Left renal pelvis (tissue), 4 donors: Measurements from ENCODE around the gene PARP9. TPM values are rescaled to one million over a fixed set of nuclear protein-coding genes. Genes with fewer than 3 reads are reported as not detected.
"Not testable (repeated sequence)": the region's sequence is repeated elsewhere in the genome, so short reads cannot be mapped to it uniquely, and the experiment has no call there.

Experiments used
- DNase-seq, 4 donors: peaks; one replicate each; pipeline ENCODE4 v3.0.0-alpha.2; 2013; ENCODE audit warnings: low read depth in 4 of 4, low spot score in 3 of 4
- polyA plus RNA-seq, 4 donors: library from polyadenylated mRNA; unstranded; fragments of 120-200 nt; gene quantifications; one replicate each; pipeline ENCODE4 v1.2.1, GENCODE V29; 2013; ENCODE audit not compliant: insufficient read length in 4 of 4

The PARP9 gene
- polyA plus RNA-seq, 4 donors = 13.3 to 17.0 (median 15.5) TPM

DNA sequence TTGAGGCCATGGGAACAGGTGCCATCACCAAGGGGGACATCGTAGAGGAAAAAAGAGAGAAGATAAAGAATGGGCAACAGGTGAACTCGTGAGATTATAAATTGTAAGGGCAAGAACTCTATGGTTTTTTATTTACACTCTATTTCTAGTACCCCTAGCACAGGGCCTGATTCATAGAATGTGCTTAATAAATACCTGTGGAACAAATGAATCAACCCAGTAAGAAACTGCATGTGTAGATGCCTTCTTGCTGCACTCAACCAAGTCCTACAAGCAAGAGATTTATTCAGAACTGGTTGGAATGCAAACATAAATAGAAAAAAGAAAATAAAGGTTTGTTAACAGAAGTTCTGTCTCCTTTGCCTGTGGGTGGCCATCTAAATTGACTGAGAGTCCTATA, 30.6 kb downstream of the PARP9 start:
- DNase-seq = no peak

DNA sequence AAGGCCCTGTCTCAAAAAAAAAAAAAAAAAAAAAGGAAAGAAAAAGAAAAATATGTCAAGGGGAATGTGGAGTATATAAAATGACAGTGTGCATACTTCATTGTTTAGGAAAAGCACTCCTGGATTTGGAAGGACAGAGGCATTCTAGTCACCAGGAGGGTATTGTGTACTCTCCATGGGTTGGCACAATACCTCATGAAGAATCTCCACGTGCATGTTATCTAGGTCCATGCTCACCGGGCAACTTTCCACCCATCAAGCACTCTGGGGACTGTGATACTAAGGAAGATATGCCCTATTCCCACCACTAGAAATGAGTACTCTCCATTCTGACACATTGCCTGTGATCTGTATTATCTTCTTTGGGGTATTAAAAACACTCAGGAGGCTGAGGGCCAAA, 33.9 kb downstream of the PARP9 start:
- DNase-seq = no peak

DNA sequence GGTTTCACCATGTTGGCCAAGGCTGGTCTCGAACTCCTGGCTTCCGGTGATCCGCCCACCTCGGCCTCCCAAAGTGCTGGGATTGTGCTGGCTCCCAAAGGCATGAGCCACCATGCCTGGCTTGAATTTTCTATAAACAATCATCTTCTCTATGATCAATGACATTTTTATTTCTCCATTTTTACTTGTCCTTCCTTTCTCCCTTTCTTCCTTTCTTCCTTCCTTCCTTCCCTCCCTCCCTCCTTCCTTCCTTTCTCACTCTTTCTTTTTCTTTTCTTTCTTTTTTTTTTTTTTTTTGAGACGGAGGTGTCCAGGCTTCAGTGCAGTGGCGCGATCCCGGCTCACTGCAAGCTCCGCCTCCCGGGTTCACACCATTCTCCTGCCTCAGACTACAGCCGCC, 40.8 kb downstream of the PARP9 start:
- DNase-seq = no peak

DNA sequence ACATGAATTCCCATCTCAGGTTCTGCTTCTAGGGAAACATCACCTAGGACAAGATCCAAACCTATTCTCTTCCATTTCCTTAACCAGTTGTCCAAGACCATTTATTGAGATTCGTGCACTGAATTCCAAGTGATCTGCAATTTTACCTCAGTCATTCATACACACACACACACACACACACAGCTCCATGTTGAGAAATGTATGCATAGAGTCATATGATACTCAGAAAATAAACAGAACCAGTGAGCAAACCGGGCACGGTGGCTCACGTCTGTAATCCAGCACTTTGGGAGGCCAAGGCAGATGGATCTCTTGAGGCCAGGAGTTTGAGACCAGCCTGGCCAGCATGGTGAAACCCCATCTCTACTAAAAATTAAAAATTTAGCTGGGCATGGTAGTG, 43.2 kb downstream of the PARP9 start:
- DNase-seq = no peak

DNA sequence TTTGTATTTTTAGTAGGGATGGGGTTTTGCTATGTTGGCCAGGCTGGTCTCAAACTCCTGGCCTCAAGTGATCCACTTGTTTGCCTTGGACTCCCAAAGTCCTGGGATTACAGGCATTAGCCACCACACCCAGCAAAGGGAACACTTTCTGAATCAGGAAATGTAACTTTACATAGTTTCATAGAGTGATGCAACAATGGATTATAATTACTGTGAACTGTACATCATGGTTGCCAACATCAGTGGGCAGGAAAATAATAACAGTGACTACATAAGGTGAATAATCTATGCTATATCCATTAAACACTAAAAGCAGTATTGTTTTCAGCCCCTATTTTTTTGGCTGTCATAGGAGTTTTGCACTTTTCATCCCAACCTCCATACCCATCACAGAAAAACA, 44.4 kb downstream of the PARP9 start:
- no peak for DNase-seq

DNA sequence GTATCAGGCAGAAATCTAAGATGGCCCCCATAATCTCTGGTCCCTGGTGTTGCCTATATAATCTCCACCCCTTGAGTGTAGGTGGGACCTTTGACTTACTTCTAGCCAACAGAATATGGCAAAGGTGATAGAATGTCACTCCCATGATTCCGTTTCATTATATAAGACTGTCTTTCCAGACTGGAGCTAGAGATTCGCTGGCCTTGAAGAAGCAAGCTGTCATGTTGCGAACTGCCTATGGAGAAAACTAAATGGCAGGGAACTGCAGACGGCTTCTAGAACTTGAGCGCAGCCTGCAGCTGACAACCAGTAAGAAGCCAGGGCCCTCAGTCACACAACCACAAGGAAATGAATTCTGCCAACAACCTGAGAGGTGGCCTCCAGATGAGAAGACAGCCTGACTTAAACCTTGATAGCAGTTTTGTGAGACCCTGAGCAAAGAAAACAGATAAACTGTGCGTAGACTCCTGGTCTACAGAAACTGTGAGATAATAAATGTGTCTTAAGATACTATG, 47.2 kb downstream of the PARP9 start:
- no peak for DNase-seq

DNA sequence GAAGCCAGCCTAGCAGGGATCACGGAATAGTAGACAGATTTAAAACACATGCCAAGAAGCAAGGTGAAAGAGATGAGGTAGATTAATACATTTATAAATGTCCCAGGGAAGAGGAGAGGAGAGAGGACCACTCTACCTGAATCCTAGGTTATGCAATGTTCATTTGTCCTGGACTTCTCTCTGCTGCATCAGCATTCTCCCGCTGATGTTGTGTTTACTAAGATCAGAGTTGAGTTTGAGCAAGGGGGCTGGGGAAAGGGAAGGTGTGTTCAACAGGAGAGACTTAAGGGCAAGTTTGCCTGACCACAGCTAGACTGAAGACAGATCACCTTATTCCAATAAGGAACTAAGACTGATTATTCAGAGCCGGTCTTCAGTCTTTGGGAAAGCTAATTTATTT, 48.2 kb downstream of the PARP9 start:
- no peak for DNase-seq

DNA sequence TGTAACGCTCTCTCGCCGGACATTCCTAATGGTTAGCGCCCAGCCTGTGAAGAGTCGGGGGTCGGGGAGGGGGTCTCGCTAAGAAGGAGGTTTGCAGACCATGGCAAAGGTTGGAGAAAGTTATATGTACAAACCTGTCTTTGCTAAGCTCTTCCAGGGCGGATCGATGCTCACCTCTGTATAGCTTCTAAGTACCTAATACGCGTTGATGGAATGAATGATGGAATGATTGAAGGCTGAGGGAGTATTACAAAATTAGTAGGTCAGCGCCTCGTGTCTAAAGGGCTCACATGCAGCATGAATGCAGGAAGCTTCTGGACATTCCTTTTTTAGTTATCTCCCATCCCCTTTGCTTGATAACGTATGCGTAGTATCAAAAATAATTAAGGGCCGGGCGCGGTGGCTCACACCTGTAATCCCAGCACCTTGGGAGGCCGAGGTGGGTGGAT, 49.1 kb downstream of the PARP9 start:
- no peak for DNase-seq

DNA sequence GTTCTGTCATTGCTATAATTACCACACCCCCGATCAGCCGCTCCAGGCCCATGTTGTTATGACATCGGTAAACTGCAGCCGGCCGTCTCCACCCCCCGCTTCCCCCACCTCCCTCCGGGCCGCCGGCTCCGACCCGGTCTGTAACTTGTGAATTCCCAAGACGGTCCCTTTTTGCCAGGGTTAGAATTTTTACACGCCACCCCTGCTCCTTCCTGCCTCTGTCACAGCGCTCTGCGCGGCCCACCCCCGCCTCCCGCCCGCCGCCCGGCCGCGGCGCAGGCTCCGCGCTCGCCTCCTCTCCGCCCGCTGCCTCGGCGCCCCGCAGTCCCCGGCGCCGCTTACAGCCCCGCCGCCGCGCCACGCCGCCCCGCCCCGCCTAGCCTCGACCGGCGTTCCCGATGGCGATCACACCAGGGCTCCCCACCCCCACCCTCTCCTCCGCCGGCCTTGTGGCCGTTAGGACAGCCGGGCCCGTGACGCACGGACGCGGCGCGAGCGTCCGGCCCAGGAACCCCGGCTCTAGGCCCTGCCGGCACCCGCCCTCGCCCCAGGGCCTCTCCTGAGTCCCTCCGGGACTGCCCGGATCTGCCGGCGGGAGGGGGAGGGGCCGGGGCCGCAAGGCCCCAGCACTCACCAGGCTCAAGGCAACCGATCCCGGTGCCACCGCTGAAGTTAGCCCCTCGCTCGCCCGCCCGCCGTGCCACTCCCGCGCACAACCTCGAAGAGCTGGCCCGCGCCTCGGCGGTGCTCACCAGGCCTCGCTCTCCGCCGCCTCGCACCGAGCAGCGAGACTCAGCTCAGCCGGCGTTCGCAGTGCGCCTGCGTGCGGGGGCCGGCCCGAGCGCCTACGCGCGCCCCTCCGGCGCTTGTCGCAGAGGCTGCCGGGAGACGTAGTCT, 49.7 kb downstream of the PARP9 start, which contains the start of gene KPNA1:
TSS of gene KPNA1 (minus strand) at position 817 of the 897 bp plus-strand sequence. CDS start 18,374 bp downstream, outside the sequence.
- DNase-seq = peak; percentile 75 to 82 (median 77)

DNA sequence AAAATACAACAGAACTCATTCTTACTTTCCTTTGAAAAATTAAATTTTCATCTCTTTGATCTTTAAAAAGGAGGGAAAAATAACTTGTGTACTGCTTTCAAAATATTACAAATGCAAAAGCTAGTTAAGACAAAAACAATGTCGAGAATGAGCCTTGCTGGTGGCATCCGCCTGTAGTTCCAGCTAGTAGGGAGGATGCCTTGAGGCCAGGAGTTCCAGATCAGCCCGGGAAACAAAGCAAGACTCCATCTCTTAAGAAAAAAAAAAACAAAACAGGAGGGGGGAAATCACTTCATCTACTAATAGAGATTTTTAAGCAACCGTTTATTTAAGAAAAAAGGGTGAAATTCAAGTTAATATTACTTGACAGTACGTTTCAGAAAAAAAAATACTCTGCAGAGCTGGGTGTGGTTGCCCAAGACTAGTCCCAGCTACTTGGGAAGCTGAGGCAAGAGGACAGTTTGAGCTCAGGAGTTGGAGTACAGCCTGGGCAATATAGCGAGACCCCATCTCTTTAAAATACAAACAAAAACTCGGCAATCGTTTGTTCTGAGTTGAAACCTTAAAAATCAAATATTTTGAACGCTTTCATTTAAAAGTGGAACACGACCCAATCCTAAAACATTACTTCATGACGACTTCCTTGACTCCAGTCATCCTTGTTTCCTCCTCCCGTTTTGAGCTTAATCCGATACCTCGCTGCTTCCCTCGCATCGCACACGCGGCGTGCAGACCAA, 50.5 kb downstream of the PARP9 start:
- DNase-seq = peak in 2 of 4 donors; percentile 1 to 42

DNA sequence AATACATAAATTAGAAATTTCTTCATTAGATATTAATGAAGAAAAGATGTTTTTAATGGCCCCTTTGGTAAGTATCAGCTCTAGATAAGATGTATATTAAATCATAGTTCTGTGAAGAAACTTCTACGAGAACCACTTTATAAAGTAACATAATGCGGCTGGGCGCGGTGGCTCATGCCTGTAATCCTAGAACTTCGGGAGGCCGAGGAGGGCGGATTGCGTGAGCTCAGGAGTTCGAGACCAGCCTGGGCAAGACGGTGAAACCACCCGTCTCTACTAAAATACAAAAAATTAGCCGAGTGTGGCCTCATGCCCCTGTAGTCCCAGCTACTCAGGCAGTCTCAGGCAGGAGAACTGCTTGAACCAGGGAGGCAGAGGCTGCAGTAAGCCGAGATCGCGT, 51.8 kb downstream of the PARP9 start:
- no peak for DNase-seq

DNA sequence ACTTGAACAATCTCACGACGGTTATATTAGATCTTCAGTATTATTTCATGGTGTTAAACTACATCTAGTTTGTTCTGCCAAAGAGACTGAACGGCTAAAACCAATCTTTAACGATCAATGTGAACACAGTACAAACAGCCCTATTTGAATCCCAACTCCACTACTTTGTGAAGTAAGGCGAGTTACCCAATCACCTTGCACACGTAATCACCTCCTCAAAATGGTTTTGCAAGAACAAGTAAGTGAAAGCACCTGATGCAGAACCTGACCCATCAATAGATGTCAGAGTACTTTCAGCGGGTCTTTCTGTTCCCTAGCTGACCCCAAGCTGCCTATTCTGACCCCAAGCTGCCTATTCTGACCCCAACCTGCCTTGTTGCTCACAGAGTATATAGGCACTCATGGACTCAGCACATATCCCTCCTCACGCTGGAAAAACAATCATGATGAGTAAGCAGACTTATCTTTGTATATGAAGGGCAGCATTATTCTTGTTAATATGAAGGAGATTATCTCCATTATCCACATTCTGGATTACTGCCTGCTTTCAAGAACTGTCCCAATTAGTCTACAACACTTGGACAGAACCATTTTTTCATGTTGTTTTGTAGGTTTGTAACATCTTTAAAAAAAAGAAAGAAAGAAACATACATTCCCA, 53.1 kb downstream of the PARP9 start:
- DNase-seq = no peak

DNA sequence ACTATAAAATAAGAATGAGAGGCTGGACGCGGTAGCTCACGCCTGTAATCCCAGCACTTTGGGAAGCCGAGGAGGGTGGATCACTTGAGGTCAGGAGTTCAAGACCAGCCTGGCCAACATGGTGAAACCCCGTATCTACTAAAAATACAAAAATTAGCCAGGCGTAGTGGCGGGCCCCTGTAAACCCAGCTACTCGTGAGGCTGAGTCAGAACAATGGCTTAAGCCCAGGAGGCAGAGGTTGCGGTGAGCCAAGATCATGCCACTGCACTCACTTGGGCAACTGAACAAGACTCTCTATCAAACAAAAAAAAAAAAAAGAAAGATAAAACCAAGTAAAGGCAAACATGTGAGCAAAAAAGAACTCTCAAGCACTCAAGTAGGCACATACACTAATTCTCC, 55.2 kb downstream of the PARP9 start:
- not testable (repeated sequence) for DNase-seq

DNA sequence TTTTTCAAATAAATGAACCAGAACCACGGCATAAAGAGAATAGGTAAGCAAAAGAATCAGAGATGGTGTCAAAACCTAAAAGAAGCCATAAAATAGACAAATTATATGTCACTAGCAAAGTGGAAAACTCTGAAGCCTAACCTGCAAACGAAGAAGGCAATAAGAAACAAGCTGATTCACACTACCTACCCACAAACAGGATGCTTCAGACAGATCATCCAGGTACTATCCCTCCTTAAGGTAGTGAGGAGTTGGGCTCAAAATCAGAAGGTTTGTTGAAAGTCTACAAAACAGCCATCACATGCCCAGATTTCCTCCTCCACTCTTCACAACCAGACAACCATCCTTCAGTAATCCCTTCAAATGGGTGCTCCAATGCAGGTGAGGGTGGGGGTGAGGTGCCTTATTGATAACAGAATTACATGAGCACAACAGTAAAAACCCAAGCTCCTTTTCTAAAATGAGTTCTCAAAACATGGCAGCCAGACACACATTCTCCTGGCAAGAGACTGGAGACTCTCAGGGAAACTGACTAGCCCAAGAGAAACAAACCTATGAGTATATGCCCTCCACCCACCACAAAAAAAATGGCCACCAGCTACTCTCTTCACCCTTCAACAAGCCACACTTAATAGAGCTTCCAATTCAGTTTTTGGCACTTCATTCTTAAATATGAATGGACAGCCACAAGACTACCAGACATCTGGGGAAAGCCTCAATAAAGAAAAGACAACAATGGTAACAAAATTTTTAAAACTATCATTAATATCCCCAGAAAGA, 55.8 kb downstream of the PARP9 start:
- DNase-seq = no peak

DNA sequence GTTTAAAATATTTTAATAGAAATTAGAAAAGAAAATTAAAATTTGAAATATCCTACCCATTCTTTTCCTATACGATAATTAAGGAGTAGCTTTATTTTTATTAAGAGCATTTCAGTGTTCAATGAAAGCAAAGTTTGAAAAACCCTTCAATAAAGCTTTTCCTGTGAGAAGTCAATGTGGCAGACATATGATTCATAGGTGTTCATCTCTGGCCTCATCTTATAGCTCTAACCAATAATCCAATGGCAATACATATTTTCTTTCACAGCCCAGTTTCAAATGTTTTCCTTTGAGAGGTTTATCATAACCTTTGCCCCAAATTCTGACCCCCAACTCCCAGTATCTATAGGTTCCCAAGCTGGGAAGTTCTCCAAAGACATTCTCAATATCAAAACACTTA, 57.6 kb downstream of the PARP9 start:
- DNase-seq = no peak

DNA sequence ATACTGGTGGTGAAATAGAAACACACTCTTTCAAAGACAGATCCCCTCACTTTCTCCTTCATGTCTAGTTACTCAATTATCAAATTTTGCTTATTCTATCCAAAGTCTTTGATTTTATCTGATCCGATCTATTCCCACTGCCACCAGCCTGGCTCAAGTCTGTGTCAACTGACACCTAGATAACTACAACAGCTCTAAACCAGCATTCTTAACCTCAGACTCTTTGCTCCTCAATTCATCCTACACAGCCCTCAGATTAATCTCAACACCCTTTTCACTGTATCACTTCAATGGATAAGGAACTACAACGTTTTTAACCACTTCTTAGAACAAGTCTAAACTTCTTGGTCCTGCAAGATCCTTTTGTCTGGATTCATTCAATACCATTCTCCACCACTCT, 58.4 kb downstream of the PARP9 start:
- no peak for DNase-seq

DNA sequence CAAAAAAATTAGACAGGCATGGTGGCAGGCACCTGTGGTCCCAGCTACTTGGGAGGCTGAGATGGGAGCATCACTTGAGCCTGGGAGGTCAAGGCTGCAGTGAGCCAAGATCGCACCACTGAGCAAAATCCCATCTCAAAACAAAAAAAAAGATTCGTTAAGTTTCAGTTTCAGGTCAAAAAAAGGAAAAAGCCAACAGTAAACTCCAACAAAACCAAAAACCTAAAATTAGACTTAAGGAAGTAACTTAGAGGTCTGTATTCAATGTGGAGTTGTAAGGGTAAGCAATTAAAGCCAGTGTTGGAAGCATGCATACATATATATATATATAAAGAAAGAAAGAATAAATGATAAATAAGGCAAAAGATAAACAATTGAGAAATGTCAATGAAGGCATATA, 61.2 kb downstream of the PARP9 start:
- DNase-seq = no peak

DNA sequence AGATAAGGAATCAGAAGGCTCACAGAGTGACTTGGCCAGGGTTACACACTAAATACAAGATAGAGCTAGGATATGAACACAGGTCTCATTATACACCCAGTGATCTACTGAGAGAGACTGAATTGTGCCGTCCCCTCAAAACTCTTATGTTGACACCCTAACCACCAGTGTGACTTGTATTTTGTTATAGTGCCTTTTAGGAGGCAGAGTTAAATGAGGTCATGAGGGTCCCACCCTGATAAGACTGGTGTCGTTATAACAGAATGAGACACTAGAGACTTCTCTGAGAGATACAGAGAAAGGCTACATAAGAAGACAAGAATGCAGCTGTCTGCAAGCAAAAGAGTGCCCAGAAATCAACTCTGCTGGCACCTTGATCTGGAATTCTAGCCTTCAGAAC, 62.0 kb downstream of the PARP9 start:
- DNase-seq = no peak

DNA sequence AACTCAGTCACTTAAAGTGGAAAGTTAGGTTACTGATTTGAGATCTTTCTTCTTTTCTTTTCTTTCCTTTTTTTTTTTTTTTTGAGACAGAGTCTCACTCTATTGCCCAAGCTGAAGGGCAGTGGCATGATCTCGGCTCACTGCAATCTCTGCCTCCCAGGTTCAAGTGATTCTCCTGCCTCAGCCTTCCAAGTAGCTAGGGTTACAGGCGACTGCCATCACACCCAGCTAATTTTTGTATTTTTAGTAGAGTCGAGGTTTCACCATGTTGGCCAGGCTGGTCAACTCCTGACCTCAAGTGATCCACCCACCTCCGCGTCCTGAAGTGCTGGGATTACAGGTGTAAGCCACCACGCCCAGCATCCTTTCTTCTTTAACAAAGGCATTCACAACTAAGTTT, 63.1 kb downstream of the PARP9 start:
- not testable (repeated sequence) for DNase-seq

DNA sequence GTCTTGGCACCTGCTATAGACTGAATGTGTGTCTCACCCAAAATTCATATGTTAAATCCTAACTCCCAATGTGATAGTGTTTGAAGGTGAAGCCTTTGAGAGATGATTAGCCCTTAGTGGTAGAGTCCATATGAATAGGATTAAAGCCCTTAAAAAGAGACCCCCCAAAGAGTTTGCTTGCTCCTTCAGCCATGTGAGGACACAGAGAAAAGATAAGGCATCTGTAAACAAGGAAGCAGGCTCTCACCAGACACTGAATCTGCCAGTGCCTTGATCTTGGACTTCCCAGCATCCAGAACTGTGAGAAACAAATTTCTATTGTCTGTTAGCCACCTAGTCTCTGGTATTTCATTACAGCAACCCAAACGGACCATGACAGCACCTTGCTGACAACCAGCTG, 65.9 kb downstream of the PARP9 start:
- DNase-seq = no peak
